ENCODE results near the gene C13orf46. TPM values are rescaled to one million over a fixed set of nuclear protein-coding genes. Genes with fewer than 3 reads are reported as not detected.

Gene C13orf46
- polyA plus RNA-seq, 1 donor (not counting 4 experiments of a cell fraction or from before 2014, with no cell fraction given) = not detected

DNA sequence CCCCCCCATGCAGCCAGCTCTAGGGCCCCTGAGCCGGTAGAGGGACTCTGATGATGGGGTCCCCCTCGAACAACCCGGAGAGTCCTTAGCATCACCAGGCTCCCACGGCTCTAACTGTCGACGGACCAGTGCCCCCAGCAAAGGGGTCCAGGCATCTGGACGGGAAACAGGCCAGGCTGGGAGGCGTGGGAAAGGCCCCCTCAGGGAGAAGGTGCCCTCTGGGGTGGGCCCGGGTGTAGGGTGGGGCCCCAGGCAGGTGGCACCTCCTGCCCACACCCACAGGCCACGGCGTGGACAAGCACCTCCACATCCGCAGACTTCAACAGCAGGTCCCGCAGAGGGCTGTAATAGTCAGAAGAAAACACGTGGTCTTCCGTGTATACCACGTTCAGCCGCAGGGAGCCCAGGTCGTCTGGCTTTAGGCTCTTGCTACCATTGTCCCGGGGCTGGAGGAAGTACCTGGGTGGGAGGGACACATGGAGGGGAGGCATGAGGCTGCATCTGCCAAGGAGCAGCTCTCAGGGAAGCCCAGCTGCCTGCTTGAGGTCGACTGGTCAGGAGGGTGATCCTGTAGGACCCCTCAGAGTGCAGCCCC, 44.7 kb upstream of the C13orf46 start:
- FAIRE-seq = no peak
- H3K4me2 ChIP-seq (ENCODE audit: control insufficient read depth, extremely low read depth, insufficient read depth, low read depth, low read length) = no peak overlapping the region
- no peak for TF ChIP-seq EZH2 (IDR thresholded peaks at IDR 0.05; ENCODE audit: low read length)
- TF ChIP-seq, protein P1, sequence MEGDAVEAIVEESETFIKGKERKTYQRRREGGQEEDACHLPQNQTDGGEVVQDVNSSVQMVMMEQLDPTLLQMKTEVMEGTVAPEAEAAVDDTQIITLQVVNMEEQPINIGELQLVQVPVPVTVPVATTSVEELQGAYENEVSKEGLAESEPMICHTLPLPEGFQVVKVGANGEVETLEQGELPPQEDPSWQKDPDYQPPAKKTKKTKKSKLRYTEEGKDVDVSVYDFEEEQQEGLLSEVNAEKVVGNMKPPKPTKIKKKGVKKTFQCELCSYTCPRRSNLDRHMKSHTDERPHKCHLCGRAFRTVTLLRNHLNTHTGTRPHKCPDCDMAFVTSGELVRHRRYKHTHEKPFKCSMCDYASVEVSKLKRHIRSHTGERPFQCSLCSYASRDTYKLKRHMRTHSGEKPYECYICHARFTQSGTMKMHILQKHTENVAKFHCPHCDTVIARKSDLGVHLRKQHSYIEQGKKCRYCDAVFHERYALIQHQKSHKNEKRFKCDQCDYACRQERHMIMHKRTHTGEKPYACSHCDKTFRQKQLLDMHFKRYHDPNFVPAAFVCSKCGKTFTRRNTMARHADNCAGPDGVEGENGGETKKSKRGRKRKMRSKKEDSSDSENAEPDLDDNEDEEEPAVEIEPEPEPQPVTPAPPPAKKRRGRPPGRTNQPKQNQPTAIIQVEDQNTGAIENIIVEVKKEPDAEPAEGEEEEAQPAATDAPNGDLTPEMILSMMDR (optimal IDR thresholded peaks at IDR 0.05 in 1 of 3, IDR thresholded peaks at IDR 0.05 in 1 of 3, conservative IDR thresholded peaks at IDR 0.05 in 1 of 3; ENCODE audit: extremely low read depth in 1 of 3, insufficient read depth in 2 of 3, low read length in 3 of 3) = no peak
- no peaks in the 10 kb centered on the region for H3K9me3 ChIP-seq (ENCODE audit: control insufficient read depth, low read depth, low read length)
- H3K36me3 ChIP-seq (ENCODE audit: control insufficient read depth in 2 of 2, extremely low read depth in 1 of 2, insufficient read depth in 2 of 2, low read length in 2 of 2) = peaks cover 0 to 1% of the 10 kb centered on the region in 2 experiments
- no peaks in the 10 kb centered on the region for H3K79me2 ChIP-seq (ENCODE audit: control insufficient read depth, insufficient read depth, low read length)
- dilution Hi-C loops (cut with MboI; ENCODE audit: extremely low pct_ligation_motif_present, low sequenced_read_pairs) = no loop called here
- no peak overlapping the region for H3K9ac ChIP-seq (ENCODE audit: control insufficient read depth, extremely low read depth, insufficient read depth, low read length)
- H3K4me3 ChIP-seq (ENCODE audit: control insufficient read depth in 2 of 3, extremely low read depth in 1 of 3, insufficient read depth in 2 of 3, low read depth in 1 of 3, low read length in 3 of 3) = no peak overlapping the region
- DNase-seq (ENCODE audit: low read depth, low spot score) = no peak
- peaks cover 3% of the 10 kb centered on the region for H4K20me1 ChIP-seq (ENCODE audit: control insufficient read depth, extremely low read depth, insufficient read depth, low read length)
- H2AFZ ChIP-seq (ENCODE audit: control insufficient read depth, low read length) = no peak overlapping the region
- no peak overlapping the region for H3K27ac ChIP-seq (ENCODE audit: control insufficient read depth, insufficient read depth, low read length)
- H3K27me3 ChIP-seq (ENCODE audit: control insufficient read depth, extremely low read depth, insufficient read depth, low read length) = no peaks in the 10 kb centered on the region
- H3K4me1 ChIP-seq (ENCODE audit: control insufficient read depth, extremely low read depth, insufficient read depth, low read length) = peaks cover 9% of the 10 kb centered on the region
- H3K9me1 ChIP-seq (ENCODE audit: control insufficient read depth, extremely low read depth, insufficient read depth, low read length) = no peaks in the 10 kb centered on the region

DNA sequence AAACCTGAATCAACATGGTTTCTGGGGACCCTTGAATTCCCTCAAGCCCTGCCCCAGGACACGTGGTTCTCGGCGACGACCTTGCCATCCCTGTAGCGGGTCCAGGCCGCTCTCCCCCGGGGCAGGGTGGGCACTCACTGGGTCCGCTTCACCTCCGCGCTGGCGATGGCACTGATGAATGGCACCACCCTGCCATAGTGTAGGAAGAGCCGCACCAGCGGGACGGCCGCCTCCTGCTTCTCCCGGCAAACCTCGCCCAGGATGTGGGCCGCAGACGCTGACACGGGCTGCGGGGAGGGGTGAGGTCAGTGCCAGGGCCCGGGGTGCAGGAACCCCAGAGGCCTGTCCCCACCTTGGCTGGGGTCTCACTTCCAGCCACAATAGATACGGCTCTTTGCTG, 44.1 kb upstream of the C13orf46 start:
- TF ChIP-seq, protein P1 (optimal IDR thresholded peaks at IDR 0.05 in 1 of 3, IDR thresholded peaks at IDR 0.05 in 1 of 3, conservative IDR thresholded peaks at IDR 0.05 in 1 of 3; ENCODE audit: extremely low read depth in 1 of 3, insufficient read depth in 2 of 3, low read length in 3 of 3) = no peak
- TF ChIP-seq EZH2 (IDR thresholded peaks at IDR 0.05; ENCODE audit: low read length) = no peak
- H3K4me3 ChIP-seq (ENCODE audit: control insufficient read depth in 2 of 3, extremely low read depth in 1 of 3, insufficient read depth in 2 of 3, low read depth in 1 of 3, low read length in 3 of 3) = no peak overlapping the region

More for the DNA sequence above, 44.1 kb upstream of the C13orf46 start:
- Histone ChIP-seq H3K9me3 (ENCODE audit: control insufficient read depth, low read depth, low read length) (no peaks in the 10 kb centered on the region), H3K27me3 (ENCODE audit: control insufficient read depth, extremely low read depth, insufficient read depth, low read length) (no peaks in the 10 kb centered on the region), H4K20me1 (ENCODE audit: control insufficient read depth, extremely low read depth, insufficient read depth, low read length) (peaks cover 3% of the 10 kb centered on the region), H3K9ac (ENCODE audit: control insufficient read depth, extremely low read depth, insufficient read depth, low read length) (no peak overlapping the region), H3K4me1 (ENCODE audit: control insufficient read depth, extremely low read depth, insufficient read depth, low read length) (peaks cover 9% of the 10 kb centered on the region), H3K79me2 (ENCODE audit: control insufficient read depth, insufficient read depth, low read length) (no peaks in the 10 kb centered on the region), H3K4me2 (ENCODE audit: control insufficient read depth, extremely low read depth, insufficient read depth, low read depth, low read length) (no peak overlapping the region), H3K9me1 (ENCODE audit: control insufficient read depth, extremely low read depth, insufficient read depth, low read length) (no peaks in the 10 kb centered on the region), H2AFZ (ENCODE audit: control insufficient read depth, low read length) (no peak overlapping the region), H3K36me3 (ENCODE audit: control insufficient read depth in 2 of 2, extremely low read depth in 1 of 2, insufficient read depth in 2 of 2, low read length in 2 of 2) (peaks cover 0 to 1% of the 10 kb centered on the region in 2 experiments), H3K27ac (ENCODE audit: control insufficient read depth, insufficient read depth, low read length) (no peak overlapping the region)
- no peak for FAIRE-seq
- dilution Hi-C loops (cut with MboI; ENCODE audit: extremely low pct_ligation_motif_present, low sequenced_read_pairs) = no loop called here
- no peak for DNase-seq (ENCODE audit: low read depth, low spot score)
